Measurements from ENCODE around the gene FZD4.

GRCh38 chr11:86988351-86988881, 33.2 kb upstream of the FZD4 start:
- TF ChIP-seq IRF3 (IDR thresholded peaks at IDR 0.05) (no peak), EZH2 (IDR thresholded peaks at IDR 0.05; ENCODE audit: borderline replicate concordance, control insufficient read depth, low read depth, low read length) (no peak), CREB1 (IDR thresholded peaks at IDR 0.05; ENCODE audit: low read depth) (no peak), CTCF (IDR thresholded peaks at IDR 0.05 in 2 of 3, conservative IDR thresholded peaks at IDR 0.05 in 1 of 3; ENCODE audit: control insufficient read depth in 2 of 3, extremely low read depth in 1 of 3, insufficient read depth in 1 of 3, low read depth in 3 of 3, low read length in 3 of 3) (no peak)

Measured in GM12878 (cell line).